Measurements from ENCODE around the gene SLC8A1.

GRCh38 chr2:40103163-40103562 lies 348.7 kb downstream of the SLC8A1 start:
- TF ChIP-seq POLR2A (IDR thresholded peaks at IDR 0.05) (no peak), CTCF (IDR thresholded peaks at IDR 0.05) (no peak)
